ENCODE results near the gene SENP1. TPM values are rescaled to one million over a fixed set of nuclear protein-coding genes. Genes with fewer than 3 reads are reported as not detected.

SENP1 gene
- total and polyA plus RNA-seq, 2 donors (not counting 3 experiments of a cell fraction or from before 2014, with no cell fraction given), result 9.9 to 20.5 TPM

- ChIA-PET CTCF (no interaction called here), POLR2A (no interaction called here)
- Histone ChIP-seq H3K27ac (ENCODE audit: insufficient read depth, low read depth, low read length) (no peak overlapping the region), H2AFZ (ENCODE audit: low read depth, low read length) (no peak overlapping the region), H3K36me3 (ENCODE audit: control insufficient read depth in 2 of 2, extremely low read depth in 1 of 2, insufficient read depth in 2 of 2, low read length in 2 of 2) (no peaks in the 10 kb centered on the region), H3K4me2 (ENCODE audit: insufficient read depth, low read length) (no peak overlapping the region), H3K4me1 (ENCODE audit: control insufficient read depth, extremely low read depth, insufficient read depth, low read length) (no peaks in the 10 kb centered on the region), H3K9ac (replicated peaks; ENCODE audit: extremely low read depth, insufficient read depth, low read length) (no peak overlapping the region), H3K9me1 (replicated peaks; ENCODE audit: control insufficient read depth, extremely low read depth, insufficient read depth, low read length) (no peaks in the 10 kb centered on the region), H3K79me2 (ENCODE audit: control insufficient read depth, insufficient read depth, low read length) (no peaks in the 10 kb centered on the region), H3K9me3 (replicated peaks; ENCODE audit: control insufficient read depth, insufficient read depth, low read length) (no peaks in the 10 kb centered on the region), H3K4me3 (replicated peaks in 1 of 3; ENCODE audit: insufficient read depth in 1 of 3, low read depth in 1 of 3, low read length in 3 of 3) (no peak overlapping the region), H4K20me1 (replicated peaks; ENCODE audit: control insufficient read depth, extremely low read depth, insufficient read depth, low read length) (no peaks in the 10 kb centered on the region), H3K27me3 (ENCODE audit: control insufficient read depth in 2 of 2, insufficient read depth in 2 of 2, low read length in 2 of 2) (peaks cover 6 to 15% of the 10 kb centered on the region in 2 experiments)
- dilution Hi-C loops (cut with MboI; ENCODE audit: extremely low pct_ligation_motif_present, low sequenced_read_pairs) (no loop called here), intact Hi-C loops (cut with micrococcal nuclease) (no loop called here)
- no TSS peak for BruUV-seq (replicated peaks)
- DNase-seq (ENCODE audit: low read depth, low spot score), result no peak
- no peak for TF ChIP-seq JUN (IDR thresholded peaks at IDR 0.05; ENCODE audit: borderline replicate concordance, insufficient read depth, insufficient read length, low read depth)
- TF ChIP-seq FOS (IDR thresholded peaks at IDR 0.05; ENCODE audit: borderline replicate concordance, insufficient read depth, low read length), result no peak
- no peak for TF ChIP-seq GATA2 (IDR thresholded peaks at IDR 0.05; ENCODE audit: insufficient read depth, insufficient read length, low read depth, low read length)
- TF ChIP-seq MAX (IDR thresholded peaks at IDR 0.05; ENCODE audit: insufficient read depth, insufficient read length), result no peak
- TF ChIP-seq CTCF (IDR thresholded peaks at IDR 0.05; ENCODE audit: extremely low read depth in 1 of 2, insufficient read depth in 1 of 2, low read depth in 1 of 2, low read length in 2 of 2), result no peak
- no peak for TF ChIP-seq EZH2 (IDR thresholded peaks at IDR 0.05; ENCODE audit: borderline replicate concordance, low read depth, low read length, severe bottlenecking)
- TF ChIP-seq POLR2A (IDR thresholded peaks at IDR 0.05; ENCODE audit: low read depth, low read length), result no peak
- no peak for TF ChIP-seq POLR2AphosphoS5 (IDR thresholded peaks at IDR 0.05; ENCODE audit: insufficient read depth, low read depth, low read length)
- no peak for TF ChIP-seq MYC (IDR thresholded peaks at IDR 0.05; ENCODE audit: low read depth, low read length)
- FAIRE-seq, result no peak
Observed at GRCh38 chr12:48028541-48029431, 77.1 kb downstream of the SENP1 start.
